Muscle of leg (tissue), 16 donors: ENCODE measurements around the gene SHANK1. TPM values are rescaled to one million over a fixed set of nuclear protein-coding genes. Genes with fewer than 3 reads are reported as not detected.
"Not testable (repeated sequence)": the region's sequence is repeated elsewhere in the genome, so short reads cannot be mapped to it uniquely, and the experiment has no call there.

Experiments used
- DNase-seq: peaks from one replicate; pipeline ENCODE4 v3.0.0; 2013
- H3K27ac ChIP-seq: one replicate; pipeline ENCODE4 v1.5.1; 2013; ENCODE audit warnings: mild to moderate bottlenecking, low read length, control low read depth
- H3K27me3 ChIP-seq: one replicate; pipeline ENCODE4 v1.6.1; 2013; ENCODE audit warnings: low read length; ENCODE audit not compliant: control insufficient read depth, insufficient read depth
- H3K36me3 ChIP-seq: one replicate; pipeline ENCODE4 v1.6.1; 2013; ENCODE audit warnings: low read length; ENCODE audit not compliant: control insufficient read depth, insufficient read depth
- H3K4me1 ChIP-seq: one replicate; pipeline ENCODE4 v1.6.1; 2013; ENCODE audit warnings: low read length; ENCODE audit not compliant: control insufficient read depth, insufficient read depth
- H3K4me3 ChIP-seq: one replicate; pipeline ENCODE4 v1.5.1; 2013; ENCODE audit warnings: low read length, control low read depth
- H3K9me3 ChIP-seq: replicated peaks from 2 replicates; pipeline ENCODE4 v1.6.1; 2013; ENCODE audit warnings: low read depth, low read length; ENCODE audit not compliant: control insufficient read depth
- WGBS: methylation state at CpG from one replicate; pipeline ENCODE4 v1.1.5; 2013; ENCODE audit warnings: missing lambda C conversion rate; ENCODE audit not compliant: insufficient coverage; 5-methylcytosine and 5-hydroxymethylcytosine counted together
- long read RNA-seq, 11 donors: transcript quantifications; one replicate each; lab custom pipeline, GENCODE V29; 2026
- polyA plus RNA-seq, 8 donors: library from polyadenylated mRNA; unstranded; fragments of 120-200 nt; gene quantifications; one replicate each; pipeline versions ENCODE4 v1.2.1 to v1.2.3, GENCODE V29; 2013; ENCODE audit warnings: inconsistent platforms in 1 of 8, low replicate concordance in 1 of 8; ENCODE audit not compliant: insufficient read length in 8 of 8, insufficient read depth in 1 of 8
- total RNA-seq: library from RNA; stranded (reverse); fragments of 120-200 nt; gene quantifications from one replicate; pipeline ENCODE4 v1.2.4, GENCODE V29; 2013

Gene SHANK1
- total RNA-seq, result 12.1 TPM
- polyA plus RNA-seq, result 10 to 100 TPM; 14.4 to 37.4 (median 23.3) TPM
- long read RNA-seq, donor 1, partial matches to known transcripts, result 0 of 1 reads
- long read RNA-seq, donor 1, other reads (novel, unspliced or antisense), result 0 of 1 reads
- long read RNA-seq, donor 2, result 0 reads
- long read RNA-seq, donor 3, full-length matches to known transcripts, result 1 of 65 reads
- long read RNA-seq, donor 3, partial matches to known transcripts, result 64 of 65 reads
- long read RNA-seq, donor 3, other reads (novel, unspliced or antisense), result 0 of 65 reads
- long read RNA-seq, donor 4, partial matches to known transcripts, result 0 of 9 reads
- long read RNA-seq, donor 4, other reads (novel, unspliced or antisense), result 8 of 9 reads
- long read RNA-seq, donor 5, result 0 reads
- long read RNA-seq, donor 6, partial matches to known transcripts, result 81 of 81 reads
- long read RNA-seq, donor 6, other reads (novel, unspliced or antisense), result 0 of 81 reads
- long read RNA-seq, donor 7, result 0 reads
- long read RNA-seq, donor 8, result 0 reads
- long read RNA-seq, donor 9, result 0 reads
- long read RNA-seq, donor 10, result 0 reads
- long read RNA-seq, donor 11, partial matches to known transcripts, result 0 of 1 reads
- long read RNA-seq, donor 11, other reads (novel, unspliced or antisense), result 0 of 1 reads

DNA sequence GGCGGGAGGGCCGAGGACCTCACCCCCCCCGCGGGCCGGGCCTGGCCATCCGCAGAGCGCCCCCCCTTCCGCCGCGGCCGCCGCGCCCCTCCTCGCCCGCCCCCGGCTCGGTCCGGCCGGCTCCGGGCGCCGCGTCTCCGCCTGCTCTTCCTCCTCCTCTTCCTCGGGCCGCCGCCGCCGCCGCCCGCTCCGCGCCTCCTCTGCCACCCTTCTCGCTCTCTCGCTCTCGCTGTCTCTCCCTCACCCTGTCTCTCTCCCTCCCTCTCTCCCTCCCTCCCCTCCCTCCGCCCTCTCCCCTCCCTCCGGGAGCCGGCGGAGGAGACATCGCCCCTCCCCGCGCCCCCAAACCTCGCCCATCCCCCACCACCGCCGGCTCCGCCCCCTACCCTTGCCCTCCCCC lies at the start of gene SHANK1:
TSS of gene SHANK1 (minus strand) at position 237 of the 400 bp plus-strand sequence. CDS start 2,883 bp downstream, outside the sequence.
- no peak within 1 kb of the TSS for H3K27ac ChIP-seq
- peak within 1 kb of the TSS; percentile 42 for H3K4me3 ChIP-seq
- peaks cover 60% of the 10 kb centered on the region for H3K4me1 ChIP-seq
- peak; percentile 62 for DNase-seq
- H3K9me3 ChIP-seq, result no peaks in the 10 kb centered on the region
- H3K36me3 ChIP-seq, result peaks cover 12% of the 10 kb centered on the region
- WGBS, result under 1% methylated on average over 34 of the region's 47 CpGs
- peaks cover 24% of the 10 kb centered on the region for H3K27me3 ChIP-seq

DNA sequence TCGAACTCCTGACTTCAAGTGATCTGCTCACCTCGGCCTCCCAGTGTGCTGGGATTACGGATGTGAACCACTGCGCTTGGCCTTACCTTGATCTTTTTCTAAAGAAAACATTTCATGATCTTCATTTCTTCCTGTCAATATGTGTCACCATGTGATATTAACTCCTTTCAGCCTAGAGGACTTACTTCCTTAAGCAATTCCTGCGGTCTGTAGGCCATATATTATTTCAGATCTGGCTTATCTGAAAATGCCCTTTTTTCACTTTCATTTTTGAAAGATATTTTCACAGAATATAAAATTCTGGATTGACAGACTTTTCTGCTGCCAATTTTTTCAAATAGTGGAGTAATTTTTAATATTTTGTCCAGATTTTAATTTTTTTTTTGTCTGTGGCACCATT lies 48.7 kb upstream of the SHANK1 start:
- H3K4me3 ChIP-seq, result no peak overlapping the region

DNA sequence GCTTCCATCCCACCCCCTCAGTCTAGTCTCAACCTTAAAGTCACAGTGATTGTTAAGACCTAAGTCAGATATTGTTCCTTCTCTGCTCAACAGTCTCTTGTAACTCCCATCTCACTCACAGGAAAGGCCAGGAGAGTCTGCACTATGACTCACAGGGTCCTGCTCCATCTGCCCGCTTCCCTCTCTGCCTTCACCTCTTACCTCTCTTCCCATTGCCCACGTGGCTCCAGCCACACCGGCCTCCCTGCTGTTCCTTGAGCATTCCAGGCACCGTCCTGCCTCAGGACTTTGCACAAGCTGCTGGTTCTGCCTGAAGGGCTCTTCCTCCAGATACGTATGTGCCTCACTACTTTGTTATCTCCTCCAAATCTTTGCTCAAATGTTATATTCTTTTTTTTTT lies 47.7 kb upstream of the SHANK1 start:
- 24% methylated on average over 4 of the region's 5 CpGs for WGBS
- not testable (repeated sequence) for H3K27ac ChIP-seq, H3K4me1 ChIP-seq, H3K36me3 ChIP-seq, DNase-seq, H3K27me3 ChIP-seq, H3K4me3 ChIP-seq, H3K9me3 ChIP-seq

More for the DNA sequence above, 48.7 kb upstream of the SHANK1 start:
- WGBS, result 82% methylated on average over 4 of the region's 5 CpGs
- Histone ChIP-seq H3K27me3 (peaks cover 2% of the 10 kb centered on the region), H3K36me3 (no peaks in the 10 kb centered on the region), H3K27ac (no peak overlapping the region), H3K9me3 (no peaks in the 10 kb centered on the region), H3K4me1 (no peaks in the 10 kb centered on the region)
- no peak for DNase-seq

DNA sequence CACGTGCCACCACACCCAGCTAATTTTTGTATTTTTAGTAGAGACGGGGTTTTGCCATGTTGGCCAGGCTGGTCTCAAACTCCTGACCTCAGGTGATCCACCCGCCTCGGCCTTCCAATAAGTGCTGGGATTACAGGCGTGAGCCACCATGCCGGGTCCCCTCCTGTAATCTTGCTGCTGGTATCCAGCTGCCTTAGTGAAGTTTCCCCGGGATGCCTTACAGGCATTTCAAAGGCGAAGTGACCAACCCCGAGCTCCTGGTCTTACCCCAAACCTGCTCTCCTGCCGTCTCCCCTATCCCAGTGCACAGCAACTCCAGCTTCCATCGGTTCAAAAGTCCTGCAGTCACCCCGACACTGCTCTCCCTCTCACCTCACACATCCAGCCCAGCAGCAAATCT lies 47.1 kb upstream of the SHANK1 start:
- not testable (repeated sequence) for H3K36me3 ChIP-seq, DNase-seq, H3K4me3 ChIP-seq, H3K4me1 ChIP-seq, H3K27me3 ChIP-seq, H3K9me3 ChIP-seq, H3K27ac ChIP-seq
- 77% methylated on average over 8 of the region's 12 CpGs for WGBS

DNA sequence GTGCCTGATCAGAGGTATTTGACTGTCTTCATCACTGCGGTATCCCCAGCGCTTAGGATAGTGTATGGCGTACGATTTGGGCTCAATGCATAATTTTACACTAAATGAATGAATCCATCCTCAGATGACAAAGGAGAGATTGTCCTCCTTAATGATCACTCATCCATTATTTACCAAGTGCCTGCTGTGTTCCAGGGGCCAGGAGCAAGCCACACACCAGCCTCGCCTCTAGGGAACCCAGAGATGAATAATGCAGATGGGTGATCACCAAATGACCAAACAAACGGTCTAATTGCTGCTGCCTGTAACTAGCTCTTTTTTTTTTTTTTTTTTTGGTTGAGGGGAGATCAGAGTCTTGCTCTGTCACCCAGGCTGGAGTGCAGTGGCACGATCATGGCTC lies 44.8 kb upstream of the SHANK1 start:
- WGBS, result no CpG with 5 or more reads among the region's 7 CpGs
- H3K27me3 ChIP-seq, result no peaks in the 10 kb centered on the region
- no peak overlapping the region for H3K27ac ChIP-seq
- H3K9me3 ChIP-seq, result no peaks in the 10 kb centered on the region
- H3K4me3 ChIP-seq, result no peak overlapping the region
- no peaks in the 10 kb centered on the region for H3K36me3 ChIP-seq
- H3K4me1 ChIP-seq, result no peaks in the 10 kb centered on the region
- no peak for DNase-seq

DNA sequence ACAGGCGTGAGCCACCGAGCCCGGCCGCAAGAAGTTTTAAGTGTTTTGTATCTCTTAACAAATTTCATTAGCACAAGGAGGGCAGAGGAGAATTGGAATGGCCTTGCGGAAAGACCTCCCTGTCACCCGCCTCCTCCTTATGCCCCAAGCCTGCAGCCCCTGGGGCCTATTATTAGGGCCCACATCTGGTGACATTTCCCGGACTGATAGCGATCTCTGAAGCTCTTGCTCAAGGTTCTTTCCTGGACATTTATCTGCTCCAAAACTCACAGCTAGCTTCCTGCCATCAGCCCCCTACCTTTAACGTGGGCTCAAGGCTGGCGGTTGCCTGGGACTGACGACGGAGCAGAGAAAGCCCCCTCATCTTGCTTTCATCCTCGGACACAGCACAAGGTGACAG lies 43.9 kb upstream of the SHANK1 start:
- not testable (repeated sequence) for H3K27me3 ChIP-seq, H3K4me3 ChIP-seq, H3K9me3 ChIP-seq, H3K27ac ChIP-seq, DNase-seq, H3K4me1 ChIP-seq, H3K36me3 ChIP-seq
- no CpG with 5 or more reads among the region's 13 CpGs for WGBS

DNA sequence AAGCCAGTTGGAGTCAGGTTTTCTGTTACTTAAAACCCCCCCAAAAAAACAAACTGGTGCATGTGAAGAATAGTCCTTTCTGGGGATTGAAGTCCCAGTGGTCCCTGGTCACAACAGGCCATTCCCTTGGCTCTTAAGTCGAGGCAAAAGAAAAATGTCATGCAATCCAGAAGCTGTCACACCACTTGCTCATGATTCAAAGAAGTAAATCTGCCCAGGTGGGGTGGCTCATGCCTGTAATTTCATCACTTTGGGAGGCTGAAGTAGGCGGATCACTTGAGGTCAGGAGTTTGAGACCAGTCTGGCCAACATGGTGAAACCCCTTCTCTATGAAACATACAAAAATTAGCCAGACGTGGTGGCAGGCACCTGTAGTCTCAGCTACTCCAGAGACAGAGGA lies 41.9 kb upstream of the SHANK1 start:
- H3K27me3 ChIP-seq, H3K36me3 ChIP-seq, H3K4me3 ChIP-seq, H3K4me1 ChIP-seq, DNase-seq, H3K9me3 ChIP-seq, H3K27ac ChIP-seq: not testable (repeated sequence)
- WGBS, result 40% methylated on average over 1 of the region's 3 CpGs

DNA sequence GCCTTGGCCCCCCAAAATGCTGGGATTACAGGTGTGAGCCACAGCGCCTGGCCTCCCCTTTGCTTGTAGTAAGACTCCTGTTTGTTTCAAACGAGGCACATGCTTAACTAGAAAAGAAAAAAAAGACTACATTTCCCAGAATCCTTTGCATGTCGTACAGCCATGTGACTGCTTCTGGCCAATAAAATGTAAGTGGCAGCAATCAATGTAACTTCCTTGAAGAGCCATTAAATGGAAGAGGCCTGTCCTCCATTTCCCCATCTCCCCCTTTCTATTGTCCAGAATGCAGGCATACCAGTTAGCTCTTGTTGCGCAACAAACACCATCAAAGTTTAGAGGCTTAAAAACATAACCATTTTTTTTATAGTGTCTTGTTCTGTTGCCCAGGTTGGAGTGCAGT lies 40.3 kb upstream of the SHANK1 start:
- Histone ChIP-seq H3K36me3 (no peaks in the 10 kb centered on the region), H3K27ac (no peak overlapping the region), H3K4me3 (no peak overlapping the region), H3K4me1 (no peaks in the 10 kb centered on the region), H3K9me3 (no peaks in the 10 kb centered on the region), H3K27me3 (peaks cover 3% of the 10 kb centered on the region)
- DNase-seq, result peak; percentile 8
- WGBS, result 100% methylated on average over 1 of the region's 4 CpGs

DNA sequence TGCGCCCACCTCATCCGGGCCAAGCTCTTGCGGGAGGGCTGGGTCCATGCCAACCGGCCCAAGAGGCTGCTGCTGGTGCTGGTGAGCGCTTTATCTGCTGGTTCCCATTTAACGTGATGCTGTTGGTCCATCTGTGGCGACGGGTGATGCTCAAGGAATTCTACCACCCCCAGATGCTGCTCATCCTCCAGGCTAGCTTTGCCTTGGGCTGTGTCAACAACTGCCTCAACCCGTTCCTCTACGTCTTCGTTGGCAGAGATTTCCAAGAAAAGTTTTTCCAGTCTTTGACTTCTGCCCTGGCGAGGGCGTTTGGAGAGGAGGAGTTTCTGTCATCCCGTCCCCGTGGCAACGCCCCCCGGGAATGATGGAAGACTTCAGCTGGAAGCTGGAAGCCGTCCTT lies 39.5 kb upstream of the SHANK1 start:
- not testable (repeated sequence) for DNase-seq, H3K36me3 ChIP-seq, H3K4me1 ChIP-seq, H3K9me3 ChIP-seq, H3K27ac ChIP-seq, H3K4me3 ChIP-seq, H3K27me3 ChIP-seq
- WGBS, result 92% methylated on average over 8 of the region's 18 CpGs

DNA sequence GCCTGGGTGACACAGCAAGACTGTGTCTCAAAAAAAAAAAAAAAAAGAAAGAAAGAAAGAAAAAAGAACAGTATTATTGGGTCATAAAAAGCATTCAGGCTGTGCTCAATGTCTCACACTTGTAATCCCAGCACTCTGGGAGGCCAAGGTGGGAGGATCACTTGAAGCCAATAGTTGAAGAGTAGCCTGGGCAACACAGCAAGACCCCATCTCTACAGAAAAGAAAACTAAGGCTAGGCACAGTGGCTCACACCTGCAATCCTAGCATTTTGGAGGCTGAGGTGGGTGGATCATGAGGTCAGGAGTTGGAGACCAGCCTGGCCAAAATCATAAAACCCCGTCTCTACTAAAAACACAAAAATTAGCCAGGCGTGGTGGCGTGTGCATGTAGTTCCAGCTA lies 38.0 kb upstream of the SHANK1 start:
- not testable (repeated sequence) for DNase-seq, H3K9me3 ChIP-seq, H3K36me3 ChIP-seq, H3K4me1 ChIP-seq, H3K27ac ChIP-seq, H3K4me3 ChIP-seq, H3K27me3 ChIP-seq
- WGBS, result no CpG with 5 or more reads among the region's 3 CpGs
